BJ (cell line): ENCODE data around the gene ZNF740. TPM values are rescaled to one million over a fixed set of nuclear protein-coding genes. Genes with fewer than 3 reads are reported as not detected.
A peak's percentile ranks its signal among the peaks of the same experiment; 100 is the strongest.

ENCODE experiments used
- CTCF ChIA-PET: fragments of 350-600 bp; formaldehyde crosslinking; extraction: SDS; loops from one replicate; lab custom pipeline; 2021; ENCODE audit warnings: antibody characterized with exemption, inconsistent platforms; lab: Yijun Ruan, JAX
- POLR2A ChIA-PET: fragments of 300-600 bp; sonication (Branson Sonifier 250); formaldehyde crosslinking; extraction: SDS; loops from one replicate; lab custom pipeline; 2021; ENCODE audit warnings: antibody characterized with exemption; lab: Charles Lee
- DNase-seq: peaks from one replicate; pipeline ENCODE4 v3.0.0-alpha.2; 2011; ENCODE audit warnings: low read depth
- H3K27me3 ChIP-seq: 2 replicates; pipeline ENCODE4 v1.6.0; 2011; ENCODE audit warnings: low read length; ENCODE audit not compliant: control insufficient read depth, insufficient read depth
- H3K36me3 ChIP-seq: 2 replicates; pipeline ENCODE4 v1.5.1; 2011; ENCODE audit warnings: low read length; ENCODE audit not compliant: control insufficient read depth, insufficient read depth
- H3K4me3 ChIP-seq: 2 replicates; pipeline ENCODE4 v1.5.1; 2011; ENCODE audit warnings: low read depth, mild to moderate bottlenecking, control low read depth, low read length
- polyA plus RNA-seq: library from polyadenylated mRNA; depleted of rRNA; stranded (reverse); fragments of >200 nt; gene quantifications from 2 replicates; pipeline ENCODE4 v1.2.3, GENCODE V29; 2011
- TF ChIP-seq, protein P1 (sequence below): IDR thresholded peaks from 2 replicates; pipeline ENCODE4 v1.5.1; 2011; ENCODE audit warnings: low read depth, mild to moderate bottlenecking, control low read depth, inconsistent platforms, low read length, moderate library complexity; ENCODE audit not compliant: insufficient read depth

Gene ZNF740
- polyA plus RNA-seq, 1 experiment: 15.7 TPM

DNA sequence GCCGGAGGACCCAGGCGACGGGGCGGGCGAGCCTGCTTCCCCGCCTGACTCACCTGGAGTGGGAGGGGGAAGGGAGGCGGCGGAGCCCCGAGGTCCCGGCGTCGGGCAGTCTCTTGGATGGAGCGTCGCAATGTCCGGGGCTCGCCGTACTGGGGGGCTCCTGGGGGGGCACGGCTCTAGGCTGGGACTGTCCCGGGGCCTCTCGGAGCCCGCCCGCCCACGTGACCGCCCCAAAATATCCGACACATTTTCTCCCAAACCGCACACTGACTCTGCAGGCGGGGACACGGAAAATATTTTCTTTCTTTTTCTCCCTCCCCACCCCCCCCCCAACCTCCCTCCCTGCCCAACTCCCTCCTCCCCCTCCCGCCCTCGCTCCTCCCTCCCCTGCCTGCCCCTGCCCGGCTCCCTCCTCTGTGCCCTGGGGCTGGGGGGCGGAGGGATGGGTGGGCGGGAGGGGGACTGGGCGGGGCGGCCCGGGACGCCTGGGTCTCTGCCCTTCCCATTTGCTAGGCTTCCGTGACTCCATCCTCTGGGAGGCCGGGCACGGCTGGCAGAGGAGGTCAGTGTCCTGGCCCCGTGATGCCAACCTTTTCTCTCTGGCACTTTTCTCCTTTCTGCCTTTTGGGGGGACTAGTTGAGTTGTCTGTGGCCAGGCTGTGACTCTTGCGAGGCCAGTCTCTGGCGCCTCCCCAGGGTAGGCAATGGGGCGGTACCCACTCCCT, 51.6 kb downstream of the ZNF740 start, which contains the start of gene RARG:
Gene RARG (minus strand): TSS at position 289 of the 725 bp plus-strand sequence. CDS start 4,664 bp downstream, outside the sequence.
- Histone ChIP-seq H3K36me3 (no peaks in the 10 kb centered on the region), H3K27me3 (no peaks in the 10 kb centered on the region), H3K4me3 (peak within 1 kb of the TSS; percentile 67)
- no peak for DNase-seq
- ChIA-PET POLR2A (no interaction called here), CTCF (interaction anchor here (1.5 to 1.8 kb wide), 2 partner anchors 11 to 19 kb away, joined by 4 to 5 read pairs; no protein-coding TSS in a partner anchor)
- TF ChIP-seq, protein P1, sequence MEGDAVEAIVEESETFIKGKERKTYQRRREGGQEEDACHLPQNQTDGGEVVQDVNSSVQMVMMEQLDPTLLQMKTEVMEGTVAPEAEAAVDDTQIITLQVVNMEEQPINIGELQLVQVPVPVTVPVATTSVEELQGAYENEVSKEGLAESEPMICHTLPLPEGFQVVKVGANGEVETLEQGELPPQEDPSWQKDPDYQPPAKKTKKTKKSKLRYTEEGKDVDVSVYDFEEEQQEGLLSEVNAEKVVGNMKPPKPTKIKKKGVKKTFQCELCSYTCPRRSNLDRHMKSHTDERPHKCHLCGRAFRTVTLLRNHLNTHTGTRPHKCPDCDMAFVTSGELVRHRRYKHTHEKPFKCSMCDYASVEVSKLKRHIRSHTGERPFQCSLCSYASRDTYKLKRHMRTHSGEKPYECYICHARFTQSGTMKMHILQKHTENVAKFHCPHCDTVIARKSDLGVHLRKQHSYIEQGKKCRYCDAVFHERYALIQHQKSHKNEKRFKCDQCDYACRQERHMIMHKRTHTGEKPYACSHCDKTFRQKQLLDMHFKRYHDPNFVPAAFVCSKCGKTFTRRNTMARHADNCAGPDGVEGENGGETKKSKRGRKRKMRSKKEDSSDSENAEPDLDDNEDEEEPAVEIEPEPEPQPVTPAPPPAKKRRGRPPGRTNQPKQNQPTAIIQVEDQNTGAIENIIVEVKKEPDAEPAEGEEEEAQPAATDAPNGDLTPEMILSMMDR: no peak

DNA sequence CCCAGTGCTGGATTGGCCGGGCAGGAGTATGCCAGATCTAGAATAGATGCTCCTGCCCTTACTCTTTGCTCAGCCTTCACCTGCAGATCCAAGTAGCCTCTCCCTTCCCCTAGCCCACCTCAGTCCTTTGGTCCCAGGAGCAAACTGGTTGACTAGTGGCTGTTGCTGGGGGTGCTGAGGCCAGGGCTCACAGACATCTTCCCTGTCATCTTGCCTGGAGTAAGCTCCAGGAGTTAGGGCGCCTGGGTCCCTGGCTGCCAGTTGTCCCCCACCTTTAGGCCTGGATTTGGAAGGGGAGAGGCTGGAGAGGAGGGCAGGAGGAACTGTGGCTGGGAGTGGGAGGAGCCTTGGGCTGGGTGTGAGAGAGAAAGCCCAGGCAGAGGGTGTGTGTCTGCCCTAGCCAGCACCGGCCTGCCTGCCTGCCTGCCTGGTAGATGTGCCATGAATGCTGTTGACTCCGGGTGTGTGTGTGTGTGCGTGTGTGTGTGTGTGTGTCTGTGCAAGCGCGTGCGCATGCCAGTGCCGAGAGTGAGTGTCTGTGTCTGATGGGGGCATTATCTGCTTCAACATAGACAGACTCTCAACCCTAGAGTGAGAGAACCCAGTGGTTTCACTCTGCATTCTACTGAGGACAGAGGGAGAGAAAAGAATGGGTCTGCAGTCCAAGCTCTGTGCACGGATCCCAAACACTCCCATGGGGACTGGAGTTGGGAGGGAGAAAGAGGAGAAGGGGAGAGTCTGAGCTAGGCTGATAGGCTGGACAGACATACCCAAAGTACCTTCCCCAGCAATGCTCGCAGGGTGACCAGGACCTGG, 52.3 kb downstream of the ZNF740 start:
- no peaks in the 10 kb centered on the region for H3K27me3 ChIP-seq
- DNase-seq: no peak
- no peaks in the 10 kb centered on the region for H3K36me3 ChIP-seq
- ChIA-PET POLR2A (no interaction called here), CTCF (interaction anchor here (0.7 to 2.0 kb wide), 4 partner anchors 8 to 19 kb away, joined by 3 to 6 read pairs (median 4); a partner anchor contains a TSS)
- H3K4me3 ChIP-seq: peak overlapping the region; percentile 67
- TF ChIP-seq, protein P1: no peak

DNA sequence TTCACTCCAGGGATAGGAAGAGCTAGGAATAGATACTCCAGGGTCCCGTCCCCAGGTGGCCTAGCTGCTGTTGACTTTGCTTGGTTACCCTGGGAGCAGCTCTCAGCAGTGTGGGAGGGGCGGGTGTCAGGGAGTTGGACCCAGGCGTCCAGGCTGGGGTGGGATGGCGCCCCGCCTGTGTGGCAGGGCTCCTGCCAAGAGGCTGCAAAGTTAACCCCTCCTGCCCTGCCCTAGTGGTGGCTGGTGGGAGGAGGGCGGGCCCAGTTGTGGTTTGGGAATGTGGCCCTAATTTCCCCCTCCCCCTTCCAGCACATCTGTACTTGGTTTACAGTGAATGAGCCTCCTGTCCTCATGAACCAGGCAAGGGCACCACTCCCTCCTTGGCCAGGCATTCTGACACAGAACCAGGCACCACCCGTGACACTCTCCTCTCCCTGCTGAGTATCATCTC, 53.2 kb downstream of the ZNF740 start:
- Histone ChIP-seq H3K27me3 (no peaks in the 10 kb centered on the region), H3K36me3 (no peaks in the 10 kb centered on the region), H3K4me3 (no peak overlapping the region)
- CTCF ChIA-PET: interaction anchor here (1.3 to 2.0 kb wide), 3 partner anchors 10 to 20 kb away, joined by 4 to 6 read pairs (median 5); a partner anchor contains a TSS
- TF ChIP-seq, protein P1: no peak
- no peak for DNase-seq
- POLR2A ChIA-PET: no interaction called here

DNA sequence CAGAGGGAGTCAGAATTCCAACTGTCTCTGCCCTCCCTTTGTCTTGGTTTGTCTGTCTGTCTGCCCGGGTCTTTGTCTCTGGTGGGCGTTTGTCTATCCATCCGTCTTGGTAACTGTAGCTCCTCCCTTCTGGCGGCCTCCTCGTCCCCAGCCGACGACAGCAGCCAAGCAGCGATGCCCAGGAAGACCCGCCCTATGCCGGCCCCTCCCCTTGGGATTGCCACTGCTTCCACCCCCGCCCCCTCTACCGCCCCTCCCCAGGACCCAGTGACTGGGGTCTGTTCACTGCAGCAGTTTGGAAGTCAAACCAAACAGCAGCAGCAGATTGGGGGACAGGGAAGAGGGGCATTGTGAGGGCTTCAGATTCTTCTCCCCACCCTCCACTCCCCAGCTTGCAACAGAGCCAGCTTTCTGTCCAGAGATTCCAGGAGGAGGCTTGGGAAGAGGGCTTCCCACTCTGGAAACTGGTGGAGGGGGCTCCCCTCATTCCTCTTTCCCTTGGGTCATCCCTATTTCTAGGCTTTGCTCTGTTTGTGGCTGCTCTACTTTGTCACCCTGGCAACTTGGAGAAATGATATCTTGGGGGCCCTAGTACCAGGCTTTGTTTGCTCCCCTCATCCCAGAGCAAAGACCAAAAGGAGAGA, 53.9 kb downstream of the ZNF740 start:
- POLR2A ChIA-PET: no interaction called here
- CTCF ChIA-PET: interaction anchor here (1.0 to 2.0 kb wide), 2 partner anchors 17 to 21 kb away, joined by 4 to 6 read pairs (median 5); a partner anchor contains a TSS
- Histone ChIP-seq H3K27me3 (no peaks in the 10 kb centered on the region), H3K4me3 (no peak overlapping the region), H3K36me3 (no peaks in the 10 kb centered on the region)
- no peak for DNase-seq
- TF ChIP-seq, protein P1: no peak
